RWPE2 (cell line): ENCODE measurements around the gene CDH10.

Source experiments
- ATAC-seq: fragments of 200-7000 bp; cut with Tn5 transposase; 3 replicates; pipeline ENCODE4 v1.9.1; 2021; ENCODE audit warnings: low read depth
- DNase-seq: peaks from one replicate; pipeline ENCODE4 v3.0.0-alpha.2; 2020; ENCODE audit warnings: low spot score
- H3K27ac ChIP-seq: fragments of 450-650 bp; 2 replicates; pipeline ENCODE4 v1.5.1; 2017; ENCODE audit warnings: mild to moderate bottlenecking; ENCODE audit not compliant: poor library complexity, severe bottlenecking
- H3K27me3 ChIP-seq: fragments of 250-450 bp; sonication (Bioruptor Pico); 2 replicates; pipeline ENCODE4 v1.5.1; 2021; ENCODE audit warnings: mild to moderate bottlenecking, moderate library complexity; ENCODE audit not compliant: insufficient read depth, poor library complexity, severe bottlenecking
- H3K36me3 ChIP-seq: fragments of 250-450 bp; sonication (Bioruptor Pico); 2 replicates; pipeline ENCODE4 v1.5.1; 2020; ENCODE audit warnings: low read depth, mild to moderate bottlenecking, moderate library complexity
- H3K4me1 ChIP-seq: fragments of 250-450 bp; sonication (Bioruptor Pico); 2 replicates; pipeline ENCODE4 v1.5.1; 2021; ENCODE audit warnings: mild to moderate bottlenecking, moderate library complexity; ENCODE audit not compliant: insufficient read depth, poor library complexity, severe bottlenecking
- H3K4me3 ChIP-seq: fragments of 250-450 bp; sonication (Bioruptor Pico); 2 replicates; pipeline ENCODE4 v1.5.1; 2021; ENCODE audit warnings: mild to moderate bottlenecking, moderate library complexity; ENCODE audit not compliant: severe bottlenecking
- H3K9me3 ChIP-seq: fragments of 250-450 bp; sonication (Bioruptor Pico); 2 replicates; pipeline ENCODE4 v1.5.1; 2021; ENCODE audit warnings: mild to moderate bottlenecking, moderate library complexity; ENCODE audit not compliant: severe bottlenecking
- CTCF ChIP-seq: fragments of 450-650 bp; IDR thresholded peaks from one replicate; pipeline ENCODE4 v1.5.1; 2017; ENCODE audit warnings: mild to moderate bottlenecking, moderate library complexity; ENCODE audit not compliant: poor library complexity, severe bottlenecking

CDH10 gene

GRCh38 chr5:24598956-24599355 lies 45.8 kb downstream of the CDH10 start:
- TF ChIP-seq CTCF, result no peak
- DNase-seq (no peak), ATAC-seq (no peak)
- Histone ChIP-seq H3K36me3 (no peaks in the 10 kb centered on the region), H3K4me3 (no peak overlapping the region), H3K4me1 (no peaks in the 10 kb centered on the region), H3K27me3 (peaks cover 14% of the 10 kb centered on the region), H3K27ac (no peak overlapping the region), H3K9me3 (no peaks in the 10 kb centered on the region)

DNA sequence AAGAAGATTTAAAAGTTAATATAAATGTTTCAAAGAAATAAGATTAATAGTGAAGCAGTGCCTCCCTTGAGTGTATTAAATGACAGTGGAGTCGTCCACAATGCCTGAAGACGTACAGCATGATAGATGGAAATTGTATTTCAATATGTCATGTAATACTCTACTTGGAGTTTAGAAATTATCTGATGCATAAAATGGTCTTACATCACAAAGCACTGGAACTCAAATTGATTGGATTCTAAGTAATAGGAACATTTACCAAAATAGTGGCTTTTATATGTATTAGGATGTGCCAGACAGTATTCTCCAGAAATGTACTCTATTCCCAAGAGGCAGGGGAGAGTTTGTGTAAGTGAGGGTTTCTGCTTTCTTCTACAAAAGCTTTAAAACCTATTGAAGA lies 49.4 kb downstream of the CDH10 start:
- no peaks in the 10 kb centered on the region for H3K4me1 ChIP-seq
- TF ChIP-seq CTCF, result no peak
- DNase-seq (no peak), ATAC-seq (no peak)
- H3K36me3 ChIP-seq, result no peaks in the 10 kb centered on the region
- no peaks in the 10 kb centered on the region for H3K9me3 ChIP-seq
- H3K27me3 ChIP-seq, result peaks cover 14% of the 10 kb centered on the region
- H3K4me3 ChIP-seq, result no peak overlapping the region
- H3K27ac ChIP-seq, result no peak overlapping the region

DNA sequence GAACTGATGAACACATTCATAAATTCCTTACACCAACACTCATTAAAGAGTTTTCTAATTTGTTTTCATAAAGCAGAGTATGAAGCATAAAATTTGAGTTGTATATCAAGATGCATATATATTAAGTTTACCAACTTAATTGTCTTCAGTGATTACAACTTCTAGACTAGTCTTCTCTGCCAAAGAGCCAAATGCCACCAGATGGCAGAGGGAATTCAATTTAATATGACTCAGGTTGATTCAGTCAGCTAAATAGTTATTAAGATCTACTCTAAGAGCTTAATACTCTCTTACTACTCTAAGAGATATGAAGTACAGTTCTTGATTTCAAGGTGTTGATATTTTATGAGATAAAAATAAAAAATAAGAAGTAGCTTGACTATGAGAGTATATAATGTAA lies 53.4 kb downstream of the CDH10 start:
- no peak overlapping the region for H3K27ac ChIP-seq
- H3K4me3 ChIP-seq, result no peak overlapping the region
- DNase-seq (no peak), ATAC-seq (no peak)
- no peak for TF ChIP-seq CTCF
- no peaks in the 10 kb centered on the region for H3K36me3 ChIP-seq
- no peaks in the 10 kb centered on the region for H3K9me3 ChIP-seq
- peaks cover 8% of the 10 kb centered on the region for H3K27me3 ChIP-seq
- H3K4me1 ChIP-seq, result no peaks in the 10 kb centered on the region

- Histone ChIP-seq H3K27me3 (peaks cover 3% of the 10 kb centered on the region), H3K36me3 (no peaks in the 10 kb centered on the region), H3K4me1 (no peaks in the 10 kb centered on the region), H3K4me3 (no peak overlapping the region), H3K27ac (no peak overlapping the region), H3K9me3 (no peaks in the 10 kb centered on the region)
- ATAC-seq (no peak), DNase-seq (no peak)
- TF ChIP-seq CTCF, result no peak
Observed at GRCh38 chr5:24589566-24589965, 55.2 kb downstream of the CDH10 start.

- no peaks in the 10 kb centered on the region for H3K4me1 ChIP-seq
- no peak overlapping the region for H3K4me3 ChIP-seq
- H3K36me3 ChIP-seq, result no peaks in the 10 kb centered on the region
- TF ChIP-seq CTCF, result no peak
- H3K9me3 ChIP-seq, result no peaks in the 10 kb centered on the region
- peaks cover 3% of the 10 kb centered on the region for H3K27me3 ChIP-seq
- no peak overlapping the region for H3K27ac ChIP-seq
- no peak for ATAC-seq
- no peak for DNase-seq
Observed at GRCh38 chr5:24585751-24586150, 59.0 kb downstream of the CDH10 start.
